ENCODE results near the gene MAGEA12. TPM values are rescaled to one million over a fixed set of nuclear protein-coding genes. Genes with fewer than 3 reads are reported as not detected.

MAGEA12 gene
- total RNA-seq (2014; rRNA removed; shearing (Covaris generic)) = 115 and 120 TPM in 2 replicates

GRCh38 chrX:152733261-152733975 lies at the start of gene MAGEA12, which contains the start of gene CSAG1:
Gene MAGEA12, plus strand, starts transcription at chrX:152733757. Its CDS starts 2,405 bp downstream, at chrX:152736162.
Gene CSAG1, minus strand, starts transcription at chrX:152733721. Its CDS starts 1,261 bp downstream, at chrX:152732460.

GRCh38 chrX:152697952-152698931 lies 35.3 kb upstream of the MAGEA12 start, which contains the start of gene MAGEA3:
Gene MAGEA3, plus strand, starts transcription at chrX:152698794. Its CDS starts 2,039 bp downstream, at chrX:152700833.

GRCh38 chrX:152709173-152709572 lies 24.4 kb upstream of the MAGEA12 start, which contains the start of gene CSAG2:
Gene CSAG2, minus strand, starts transcription at chrX:152709273. Its CDS starts 161 bp downstream, at chrX:152709112.

GRCh38 chrX:152713815-152714787 lies 19.5 kb upstream of the MAGEA12 start, which contains the start of gene MAGEA2B:
Gene MAGEA2B, plus strand, starts transcription at chrX:152714628. Its CDS starts 2,479 bp downstream, at chrX:152717107.

GRCh38 chrX:152753686-152754650 lies 20.4 kb downstream of the MAGEA12 start, which contains the start of gene MAGEA2:
Gene MAGEA2, minus strand, starts transcription at chrX:152753842. Its CDS starts 2,479 bp downstream, at chrX:152751363.

GRCh38 chrX:152758918-152759317 lies 25.4 kb downstream of the MAGEA12 start, which contains the start of gene CSAG3:
Gene CSAG3, plus strand, starts transcription at chrX:152759218.

GRCh38 chrX:152769549-152770289 lies 36.2 kb downstream of the MAGEA12 start, which contains the start of gene MAGEA6:
Gene MAGEA6, minus strand, starts transcription at chrX:152769689. Its CDS starts 2,039 bp downstream, at chrX:152767650.

Other genes with a start within 250 kb of the MAGEA12 start
- gene GABRQ, start 95.9 kb upstream of the MAGEA12 start, total RNA-seq (2014; rRNA removed; shearing (Covaris generic)) = not detected in 2 replicates
- 172 and 182 TPM in 2 replicates for gene MAGEA3, start 35.0 kb upstream of the MAGEA12 start, total RNA-seq (2014; rRNA removed; shearing (Covaris generic))
- gene CSAG2, start 24.5 kb upstream of the MAGEA12 start, total RNA-seq (2014; rRNA removed; shearing (Covaris generic)) = not detected in 2 replicates
- 45.3 and 46.0 TPM in 2 replicates for gene MAGEA2B, start 19.1 kb upstream of the MAGEA12 start, total RNA-seq (2014; rRNA removed; shearing (Covaris generic))
- gene CSAG1, start within 50 bp of the MAGEA12 start, total RNA-seq (2014; rRNA removed; shearing (Covaris generic)) = 60.4 and 67.0 TPM in 2 replicates
- 80.6 and 90.5 TPM in 2 replicates for gene MAGEA2, start 20.1 kb downstream of the MAGEA12 start, total RNA-seq (2014; rRNA removed; shearing (Covaris generic))
- gene CSAG3, start 25.5 kb downstream of the MAGEA12 start, total RNA-seq (2014; rRNA removed; shearing (Covaris generic)) = 8.5 and 11.0 TPM in 2 replicates
- gene MAGEA6, start 35.9 kb downstream of the MAGEA12 start, total RNA-seq (2014; rRNA removed; shearing (Covaris generic)) = 120 and 123 TPM in 2 replicates
- 21.0 and 26.1 TPM in 2 replicates for gene CETN2, start 97.0 kb downstream of the MAGEA12 start, total RNA-seq (2014; rRNA removed; shearing (Covaris generic))
- 12.3 and 15.6 TPM in 2 replicates for gene NSDHL, start 97.3 kb downstream of the MAGEA12 start, total RNA-seq (2014; rRNA removed; shearing (Covaris generic))
- 0.45 and 0.79 TPM in 2 replicates for gene ZNF185, start 164.3 kb downstream of the MAGEA12 start, total RNA-seq (2014; rRNA removed; shearing (Covaris generic))

Measured in A375 (cell line).